Endodermal cell (in vitro differentiated cells): ENCODE results near the gene SFRP5. TPM values are rescaled to one million over a fixed set of nuclear protein-coding genes. Genes with fewer than 3 reads are reported as not detected.
A peak's percentile ranks its signal among the peaks of the same experiment; 100 is the strongest.

Experiments used
- DNase-seq: peaks from one replicate; pipeline ENCODE4 v3.0.0-alpha.2; 2017
- H3K27ac ChIP-seq: 2 replicates; pipeline ENCODE4 v1.5.1; 2013; ENCODE audit warnings: mild to moderate bottlenecking, low read depth, low read length, moderate library complexity
- H3K27me3 ChIP-seq: 2 replicates; pipeline ENCODE4 v1.6.1; 2013; ENCODE audit warnings: mild to moderate bottlenecking, low read length, moderate library complexity; ENCODE audit not compliant: insufficient read depth, control insufficient read depth, poor library complexity, severe bottlenecking
- H3K36me3 ChIP-seq: 2 replicates; pipeline ENCODE4 v1.7.0; 2013; ENCODE audit warnings: mild to moderate bottlenecking, low read length, moderate library complexity; ENCODE audit not compliant: control insufficient read depth, insufficient read depth
- H3K4me1 ChIP-seq: one replicate; pipeline ENCODE4 v1.7.0; 2013; ENCODE audit warnings: low read length; ENCODE audit not compliant: control insufficient read depth, insufficient read depth
- H3K4me3 ChIP-seq: 2 replicates; pipeline ENCODE4 v1.5.1; 2013; ENCODE audit warnings: mild to moderate bottlenecking, low read length, moderate library complexity
- H3K9ac ChIP-seq: 2 replicates; pipeline ENCODE4 v1.6.1; 2013; ENCODE audit warnings: mild to moderate bottlenecking, low read length, moderate library complexity; ENCODE audit not compliant: poor library complexity, severe bottlenecking; ENCODE audit errors: extremely low read depth
- H3K9me3 ChIP-seq: 2 replicates; pipeline ENCODE4 v1.6.1; 2013; ENCODE audit warnings: mild to moderate bottlenecking, low read length, moderate library complexity; ENCODE audit not compliant: control insufficient read depth
- H3K27ac Mint-ChIP-seq: 2 replicates; pipeline ENCODE4 v1.8.0; 2020; ENCODE audit warnings: mixed read lengths
- H3K27me3 Mint-ChIP-seq: 2 replicates; pipeline ENCODE4 v1.8.0; 2021; ENCODE audit warnings: mild to moderate bottlenecking, mixed read lengths; ENCODE audit not compliant: insufficient read depth
- H3K36me3 Mint-ChIP-seq: 2 replicates; pipeline ENCODE4 v1.8.0; 2020; ENCODE audit warnings: low read depth, mixed read lengths
- H3K4me1 Mint-ChIP-seq: 2 replicates; pipeline ENCODE4 v1.8.0; 2020; ENCODE audit warnings: mixed read lengths
- H3K4me3 Mint-ChIP-seq: 2 replicates; pipeline ENCODE4 v1.8.0; 2020; ENCODE audit warnings: mild to moderate bottlenecking, moderate library complexity, mixed read lengths
- H3K9me3 Mint-ChIP-seq: 2 replicates; pipeline ENCODE4 v1.8.0; 2020; ENCODE audit warnings: mild to moderate bottlenecking, mixed read lengths
- CTCF ChIP-seq: fragments of 200-600 bp; sonication (generic); conservative IDR thresholded peaks from 2 replicates; pipeline ENCODE4 v1.5.0; 2021; ENCODE audit warnings: antibody characterized with exemption, mild to moderate bottlenecking
- WGBS, 2 experiments: methylation state at CpG; one replicate each; pipeline versions ENCODE4 v1.1.5 to v1.1.7; 2013; ENCODE audit warnings: missing lambda C conversion rate in 2 of 2, mixed read lengths in 1 of 2; ENCODE audit not compliant: insufficient coverage in 1 of 2, insufficient read length in 1 of 2; 5-methylcytosine and 5-hydroxymethylcytosine counted together
- total RNA-seq, 2 donors: library from RNA; stranded (reverse); fragmentation: NEBNext Ultra II Directional in 1 of 2; extraction: Animal tissue kit (Norgen Biotek cat#: 25700) in 1 of 2; gene quantifications; 2 replicates in 1 of 2; 3 replicates in 1 of 2; pipeline ENCODE4 v1.2.1, GENCODE V29; 2021

Gene SFRP5
- total RNA-seq, 2 donors from 2014 or later, result 1.8 to 2.3 TPM

GRCh38 chr10:97723001-97723400 lies 48.8 kb downstream of the SFRP5 start:
- no peaks in the 10 kb centered on the region for H3K27me3 Mint-ChIP-seq
- 88% methylated on average over 2 to 3 of the region's 3 CpGs for WGBS, 2 experiments
- Histone ChIP-seq H3K9ac (no peak overlapping the region), H3K27me3 (no peaks in the 10 kb centered on the region), H3K9me3 (no peaks in the 10 kb centered on the region), H3K4me1 (peaks cover 5% of the 10 kb centered on the region), H3K27ac (no peak overlapping the region), H3K4me3 (no peak overlapping the region), H3K36me3 (peaks cover 9% of the 10 kb centered on the region)
- no peak overlapping the region for H3K27ac Mint-ChIP-seq
- peaks cover 24% of the 10 kb centered on the region for H3K36me3 Mint-ChIP-seq
- H3K9me3 Mint-ChIP-seq, result peaks cover 3% of the 10 kb centered on the region
- no peak overlapping the region for H3K4me3 Mint-ChIP-seq
- H3K4me1 Mint-ChIP-seq, result peaks cover 18% of the 10 kb centered on the region
- no peak for DNase-seq
- peak; percentile 26 for TF ChIP-seq CTCF

- peaks cover 33% of the 10 kb centered on the region for H3K36me3 Mint-ChIP-seq
- Histone ChIP-seq H3K4me1 (peaks cover 5% of the 10 kb centered on the region), H3K9ac (no peak overlapping the region), H3K27ac (no peak overlapping the region), H3K9me3 (no peaks in the 10 kb centered on the region), H3K27me3 (no peaks in the 10 kb centered on the region), H3K36me3 (peaks cover 17% of the 10 kb centered on the region), H3K4me3 (no peak overlapping the region)
- H3K27ac Mint-ChIP-seq, result no peak overlapping the region
- peaks cover 22% of the 10 kb centered on the region for H3K4me1 Mint-ChIP-seq
- no peaks in the 10 kb centered on the region for H3K27me3 Mint-ChIP-seq
- TF ChIP-seq CTCF, result no peak
- no peak overlapping the region for H3K4me3 Mint-ChIP-seq
- WGBS, 2 experiments, result 84 to 92% methylated on average over 9 to 12 of the region's 12 CpGs
- no peak for DNase-seq
- H3K9me3 Mint-ChIP-seq, result peaks cover 3% of the 10 kb centered on the region
Observed at GRCh38 chr10:97721871-97722780, 49.7 kb downstream of the SFRP5 start.

- Histone ChIP-seq H3K4me1 (peaks cover 9% of the 10 kb centered on the region), H3K36me3 (peaks cover 27% of the 10 kb centered on the region), H3K27ac (no peak overlapping the region), H3K9me3 (no peaks in the 10 kb centered on the region), H3K9ac (no peak overlapping the region), H3K4me3 (peak overlapping the region; percentile 11), H3K27me3 (no peaks in the 10 kb centered on the region)
- H3K4me3 Mint-ChIP-seq, result peak overlapping the region; percentile 23
- peak overlapping the region; percentile 28 for H3K27ac Mint-ChIP-seq
- H3K4me1 Mint-ChIP-seq, result peaks cover 39% of the 10 kb centered on the region
- peaks cover 42% of the 10 kb centered on the region for H3K36me3 Mint-ChIP-seq
- TF ChIP-seq CTCF, result no peak
- H3K27me3 Mint-ChIP-seq, result no peaks in the 10 kb centered on the region
- H3K9me3 Mint-ChIP-seq, result no peaks in the 10 kb centered on the region
- no peak for DNase-seq
- WGBS, 2 experiments, result 78 to 86% methylated on average over 1 to 2 of the region's 2 CpGs
Observed at GRCh38 chr10:97719602-97720001, 52.2 kb downstream of the SFRP5 start.
